Measurements from ENCODE around the gene IRF2BPL.

GRCh38 chr14:77000340-77001270, 27.9 kb downstream of the IRF2BPL start:
- TF ChIP-seq CTCF (IDR thresholded peaks at IDR 0.05 in 2 of 3, conservative IDR thresholded peaks at IDR 0.05 in 1 of 3; ENCODE audit: borderline replicate concordance in 1 of 3, insufficient read depth in 1 of 3, low read depth in 2 of 3, low read length in 2 of 3) (no peak), EZH2phosphoT487 (IDR thresholded peaks at IDR 0.05; ENCODE audit: borderline replicate concordance) (no peak), POLR2AphosphoS5 (IDR thresholded peaks at IDR 0.05; ENCODE audit: low read depth, low read length) (no peak)
